ENCODE results near the gene PTCD2.

PTCD2 gene

DNA sequence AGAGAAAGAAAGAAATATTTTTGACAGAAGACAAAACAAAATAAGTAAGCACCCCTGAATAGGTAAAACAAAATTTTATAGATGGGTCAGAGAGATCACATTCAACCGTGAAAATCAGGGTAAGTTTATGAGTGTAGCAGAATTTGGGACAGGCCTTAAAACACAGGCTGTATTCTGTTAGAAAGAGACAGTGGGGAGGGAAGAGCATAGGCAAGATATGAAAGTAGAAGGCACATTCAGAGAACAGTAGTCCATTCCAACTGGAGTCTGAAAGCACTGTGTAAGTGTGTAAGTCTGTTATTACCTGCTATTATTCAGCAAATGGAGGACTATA is 38.8 kb upstream of the PTCD2 start:
- no peak overlapping the region for H3K4me3 ChIP-seq (ENCODE audit: low read depth, low read length)
- TF ChIP-seq, protein P1, sequence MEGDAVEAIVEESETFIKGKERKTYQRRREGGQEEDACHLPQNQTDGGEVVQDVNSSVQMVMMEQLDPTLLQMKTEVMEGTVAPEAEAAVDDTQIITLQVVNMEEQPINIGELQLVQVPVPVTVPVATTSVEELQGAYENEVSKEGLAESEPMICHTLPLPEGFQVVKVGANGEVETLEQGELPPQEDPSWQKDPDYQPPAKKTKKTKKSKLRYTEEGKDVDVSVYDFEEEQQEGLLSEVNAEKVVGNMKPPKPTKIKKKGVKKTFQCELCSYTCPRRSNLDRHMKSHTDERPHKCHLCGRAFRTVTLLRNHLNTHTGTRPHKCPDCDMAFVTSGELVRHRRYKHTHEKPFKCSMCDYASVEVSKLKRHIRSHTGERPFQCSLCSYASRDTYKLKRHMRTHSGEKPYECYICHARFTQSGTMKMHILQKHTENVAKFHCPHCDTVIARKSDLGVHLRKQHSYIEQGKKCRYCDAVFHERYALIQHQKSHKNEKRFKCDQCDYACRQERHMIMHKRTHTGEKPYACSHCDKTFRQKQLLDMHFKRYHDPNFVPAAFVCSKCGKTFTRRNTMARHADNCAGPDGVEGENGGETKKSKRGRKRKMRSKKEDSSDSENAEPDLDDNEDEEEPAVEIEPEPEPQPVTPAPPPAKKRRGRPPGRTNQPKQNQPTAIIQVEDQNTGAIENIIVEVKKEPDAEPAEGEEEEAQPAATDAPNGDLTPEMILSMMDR (IDR thresholded peaks at IDR 0.05; ENCODE audit: borderline replicate concordance, insufficient read depth, low read depth, low read length), result no peak

DNA sequence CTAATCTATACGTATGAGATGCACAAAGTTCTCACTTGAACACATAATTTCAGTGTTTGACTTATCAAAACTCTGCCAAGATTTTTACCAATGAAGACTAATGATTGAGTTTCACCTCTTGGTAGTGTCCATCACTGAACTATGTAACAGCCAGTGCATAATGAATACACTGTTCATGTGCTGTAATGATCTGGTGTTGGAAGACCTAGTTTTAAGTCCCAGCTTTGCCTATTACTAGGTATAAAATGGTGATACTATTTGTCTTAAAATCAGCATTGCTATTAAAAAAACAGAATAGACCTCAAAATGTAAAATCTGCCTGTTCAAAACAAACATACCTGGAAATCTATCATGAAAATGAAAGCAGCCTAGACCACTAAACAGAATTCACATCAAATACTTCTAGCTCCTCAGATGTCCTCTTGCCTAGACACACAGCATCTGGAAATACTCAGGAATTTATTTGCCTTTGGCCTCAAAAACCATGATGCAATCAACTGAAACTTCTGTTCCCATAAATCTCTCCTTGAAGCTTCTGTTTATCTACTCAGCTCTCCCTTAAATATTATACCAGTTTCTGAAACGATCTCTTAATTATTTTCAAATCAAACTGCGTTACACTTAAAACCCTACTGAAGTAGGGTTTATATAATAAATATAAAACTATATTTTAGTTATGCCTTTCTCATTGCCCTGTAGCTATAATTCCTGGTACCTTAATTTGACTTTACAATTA is 38.2 kb upstream of the PTCD2 start:
- no peak overlapping the region for H3K4me3 ChIP-seq (ENCODE audit: low read depth, low read length)
- TF ChIP-seq, protein P1 (IDR thresholded peaks at IDR 0.05; ENCODE audit: borderline replicate concordance, insufficient read depth, low read depth, low read length), result no peak

DNA sequence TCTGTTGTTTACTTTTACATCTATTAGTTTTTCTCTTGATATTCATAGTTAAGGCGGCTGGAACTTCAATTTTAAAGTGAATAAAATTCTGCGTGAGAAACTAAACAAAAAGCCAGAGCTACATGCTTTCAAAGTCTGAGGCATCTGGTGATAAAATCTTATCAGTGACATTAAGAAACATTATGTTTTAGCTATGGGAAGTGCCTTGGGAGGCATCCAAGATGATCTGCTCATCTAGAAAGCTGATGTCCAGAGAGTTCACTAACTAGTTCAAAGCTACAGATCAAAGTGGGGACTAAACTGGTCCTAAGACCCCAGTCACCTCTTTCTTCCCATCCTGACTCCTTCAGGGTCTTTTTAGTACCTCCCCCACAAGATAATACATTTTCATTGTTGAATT is 37.3 kb upstream of the PTCD2 start:
- H3K4me3 ChIP-seq (ENCODE audit: low read depth, low read length), result no peak overlapping the region
- TF ChIP-seq, protein P1 (IDR thresholded peaks at IDR 0.05; ENCODE audit: borderline replicate concordance, insufficient read depth, low read depth, low read length), result no peak

DNA sequence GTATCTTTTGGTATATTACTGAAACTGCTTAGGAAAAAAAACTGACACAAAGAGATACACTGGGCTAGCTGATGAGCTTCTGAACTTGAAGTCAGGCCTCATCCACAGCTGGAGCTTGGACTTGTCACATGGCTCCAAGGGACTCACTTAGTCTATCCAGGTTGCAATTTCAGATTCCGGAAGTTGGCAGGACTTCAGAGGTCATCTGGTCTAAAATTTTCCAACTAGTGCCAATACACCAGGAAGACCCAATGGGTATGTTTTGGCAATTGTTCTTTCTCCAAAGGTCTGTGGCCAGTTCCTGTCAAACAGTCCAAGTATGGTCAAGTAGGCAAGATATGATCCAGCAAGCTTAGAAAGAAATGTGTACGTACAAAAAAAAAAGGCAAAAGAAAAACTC is 36.8 kb upstream of the PTCD2 start:
- TF ChIP-seq, protein P1 (IDR thresholded peaks at IDR 0.05; ENCODE audit: borderline replicate concordance, insufficient read depth, low read depth, low read length), result no peak
- H3K4me3 ChIP-seq (ENCODE audit: low read depth, low read length), result no peak overlapping the region

DNA sequence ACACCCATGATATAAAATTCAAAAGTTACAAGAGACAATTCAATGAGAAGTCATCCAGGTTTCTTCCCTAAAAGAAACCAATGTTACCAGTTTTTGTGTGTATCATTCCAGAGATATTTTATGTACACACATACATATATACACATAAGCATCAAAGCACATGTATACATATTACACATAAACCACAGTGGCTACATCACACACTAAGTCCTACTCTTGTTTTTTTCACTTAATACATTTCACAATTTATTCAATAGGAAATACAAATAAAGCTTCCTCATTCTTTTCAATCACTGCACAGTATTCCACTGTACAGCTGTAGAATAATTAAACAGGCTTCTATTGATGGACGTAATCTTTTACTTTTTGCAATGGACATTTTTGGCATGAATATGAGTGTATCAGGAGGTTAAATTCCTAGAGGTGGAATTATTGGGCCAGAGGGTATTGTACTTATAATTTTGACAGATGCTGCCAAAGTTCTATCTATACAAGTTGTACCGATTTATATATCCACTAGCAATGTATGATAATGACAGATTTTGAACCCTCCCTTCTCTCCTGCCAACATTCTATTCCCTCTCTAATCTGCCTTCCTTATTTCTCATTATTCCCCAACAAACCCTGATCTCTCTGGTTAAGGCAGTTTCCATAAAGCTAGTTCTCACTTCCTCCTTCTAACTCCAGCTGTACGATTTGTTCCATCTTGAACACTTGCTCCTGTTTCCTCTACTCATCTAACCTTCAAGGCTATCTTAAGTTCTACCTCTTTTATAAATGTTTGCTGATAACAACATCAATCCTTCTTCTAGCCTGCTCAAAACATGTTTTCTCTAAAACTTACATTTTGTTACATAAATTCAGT is 35.4 kb upstream of the PTCD2 start:
- H3K4me3 ChIP-seq (ENCODE audit: low read depth, low read length), result no peak overlapping the region
- TF ChIP-seq, protein P1 (IDR thresholded peaks at IDR 0.05; ENCODE audit: borderline replicate concordance, insufficient read depth, low read depth, low read length), result no peak

DNA sequence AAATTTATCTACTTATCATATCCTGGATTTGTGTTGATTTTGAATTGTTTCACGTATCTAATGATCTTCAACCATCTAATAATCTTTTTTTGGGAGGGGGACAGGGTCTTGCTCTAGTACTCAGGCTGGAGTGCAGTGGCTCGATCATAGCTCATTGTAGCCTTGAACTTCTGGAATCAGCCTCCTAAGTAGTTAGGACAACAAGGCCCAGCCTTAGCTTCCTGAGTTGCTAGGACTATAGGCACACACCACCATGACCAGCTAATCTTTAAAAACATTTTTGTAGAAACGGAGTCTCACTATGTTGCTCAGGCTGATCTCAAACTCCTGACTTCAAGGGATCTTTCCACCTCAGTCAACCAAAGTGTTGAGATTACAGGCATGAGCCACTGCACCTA is 34.8 kb upstream of the PTCD2 start:
- H3K4me3 ChIP-seq (ENCODE audit: low read depth, low read length), result no peak overlapping the region
- TF ChIP-seq, protein P1 (IDR thresholded peaks at IDR 0.05; ENCODE audit: borderline replicate concordance, insufficient read depth, low read depth, low read length), result no peak

DNA sequence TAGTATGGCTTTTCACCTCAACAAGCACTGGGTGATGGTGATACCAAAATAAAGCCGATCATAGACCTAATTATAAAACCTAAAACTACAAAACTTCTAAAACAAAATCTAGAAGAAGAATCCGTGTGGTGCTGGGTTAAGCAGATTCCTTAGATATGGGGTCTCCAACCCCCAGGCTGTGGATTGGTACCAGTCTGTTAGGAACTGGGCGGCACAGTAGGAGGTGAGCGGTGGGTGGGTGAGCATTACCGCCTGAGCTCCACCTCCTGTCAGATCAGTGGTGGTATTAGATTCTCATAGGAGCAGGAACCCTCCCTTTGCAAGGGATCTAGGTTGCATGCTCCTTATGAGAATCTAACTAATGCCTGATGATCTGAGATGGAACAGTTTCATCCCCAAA is 33.4 kb upstream of the PTCD2 start:
- TF ChIP-seq, protein P1 (IDR thresholded peaks at IDR 0.05; ENCODE audit: borderline replicate concordance, insufficient read depth, low read depth, low read length), result no peak
- no peak overlapping the region for H3K4me3 ChIP-seq (ENCODE audit: low read depth, low read length)

Data from GM12875 (cell line).